T-helper 17 cell (primary cell): ENCODE data around the gene NTF4. TPM values are rescaled to one million over a fixed set of nuclear protein-coding genes. Genes with fewer than 3 reads are reported as not detected.
"Not testable (repeated sequence)": the region's sequence is repeated elsewhere in the genome, so short reads cannot be mapped to it uniquely, and the experiment has no call there.

Experiments
- ATAC-seq: fragments of 150-1000 bp; cut with Tn5 transposase; 2 replicates; pipeline ENCODE4 v1.10.0; 2021; ENCODE audit warnings: mild to moderate bottlenecking, moderate library complexity
- DNase-seq, 3 donors: peaks; one replicate each; pipeline versions ENCODE4 v3.0.0 to v3.0.0-alpha.2; 2020 to 2021
- H3K9me3 ChIP-seq: one replicate; pipeline ENCODE4 v1.7.0; 2013; ENCODE audit warnings: low read length, mild to moderate bottlenecking; ENCODE audit not compliant: control insufficient read depth, poor library complexity, severe bottlenecking
- H3K27ac Mint-ChIP-seq: one replicate; pipeline ENCODE4 v1.8.0; 2022; ENCODE audit warnings: mild to moderate bottlenecking, moderate library complexity, mixed read lengths
- H3K27me3 Mint-ChIP-seq: one replicate; pipeline ENCODE4 v1.8.0; 2022; ENCODE audit warnings: mixed read lengths
- H3K36me3 Mint-ChIP-seq: one replicate; pipeline ENCODE4 v1.8.0; 2022; ENCODE audit warnings: low read depth, mixed read lengths
- H3K4me1 Mint-ChIP-seq: one replicate; pipeline ENCODE4 v1.8.0; 2022; ENCODE audit warnings: mild to moderate bottlenecking, mixed read lengths
- H3K4me3 Mint-ChIP-seq: one replicate; pipeline ENCODE4 v1.8.0; 2022; ENCODE audit warnings: mild to moderate bottlenecking, moderate library complexity, mixed read lengths
- total RNA-seq, 4 donors: library from RNA in 2 of 4; stranded (reverse) in 2 of 4; gene quantifications; one replicate each; pipeline ENCODE4 v1.2.3 and lab custom pipeline; 2022 to 2026

The NTF4 gene
- total RNA-seq, 2 donors from 2014 or later: not detected

- H3K27ac Mint-ChIP-seq: no peak overlapping the region
- H3K36me3 Mint-ChIP-seq: peaks cover 9% of the 10 kb centered on the region
- ATAC-seq: no peak
- H3K9me3 ChIP-seq: no peaks in the 10 kb centered on the region
- peaks cover 20% of the 10 kb centered on the region for H3K4me1 Mint-ChIP-seq
- no peak for DNase-seq
- peaks cover 48% of the 10 kb centered on the region for H3K27me3 Mint-ChIP-seq
- H3K4me3 Mint-ChIP-seq: peak overlapping the region; percentile 96
Measured at GRCh38 chr19:49058562-49058961, 6.1 kb downstream of the NTF4 start.

- Mint-ChIP-seq H3K27me3 (peaks cover 44% of the 10 kb centered on the region), H3K4me3 (peak within 1 kb of the TSS; percentile 96), H3K27ac (peak within 1 kb of the TSS; percentile 68), H3K36me3 (peaks cover 9% of the 10 kb centered on the region), H3K4me1 (peaks cover 20% of the 10 kb centered on the region)
- ATAC-seq (peak; percentile 37), DNase-seq (peak; percentile 20 to 45 (median 34))
- H3K9me3 ChIP-seq: no peaks in the 10 kb centered on the region
Measured at GRCh38 chr19:49057636-49058234, 6.9 kb downstream of the NTF4 start, which contains the start of gene CGB7. Gene CGB7, minus strand, starts transcription at chr19:49057749. Its CDS starts 2,374 bp downstream, at chr19:49055375.

- H3K27ac Mint-ChIP-seq: peak overlapping the region; percentile 68
- not testable (repeated sequence) for ATAC-seq, H3K9me3 ChIP-seq, DNase-seq, H3K36me3 Mint-ChIP-seq
- H3K4me3 Mint-ChIP-seq: peak overlapping the region; percentile 96
- peaks cover 44% of the 10 kb centered on the region for H3K27me3 Mint-ChIP-seq
- peaks cover 20% of the 10 kb centered on the region for H3K4me1 Mint-ChIP-seq
Measured at GRCh38 chr19:49056902-49057596, 7.6 kb downstream of the NTF4 start.

GRCh38 chr19:49056101-49056901 is 8.3 kb downstream of the NTF4 start:
- peaks cover 9% of the 10 kb centered on the region for H3K36me3 Mint-ChIP-seq
- peaks cover 20% of the 10 kb centered on the region for H3K4me1 Mint-ChIP-seq
- peak overlapping the region; percentile 96 for H3K4me3 Mint-ChIP-seq
- peak; percentile 44 to 58 (median 46) for DNase-seq
- peak; percentile 85 for ATAC-seq
- H3K9me3 ChIP-seq: no peaks in the 10 kb centered on the region
- peaks cover 38% of the 10 kb centered on the region for H3K27me3 Mint-ChIP-seq
- no peak overlapping the region for H3K27ac Mint-ChIP-seq

GRCh38 chr19:49050376-49051033 is 14.1 kb downstream of the NTF4 start:
- not testable (repeated sequence) for H3K36me3 Mint-ChIP-seq, DNase-seq, H3K4me1 Mint-ChIP-seq, ATAC-seq, H3K4me3 Mint-ChIP-seq, H3K27me3 Mint-ChIP-seq, H3K27ac Mint-ChIP-seq, H3K9me3 ChIP-seq

GRCh38 chr19:49049834-49050233 is 14.8 kb downstream of the NTF4 start:
- DNase-seq, H3K27me3 Mint-ChIP-seq, H3K4me1 Mint-ChIP-seq, ATAC-seq, H3K4me3 Mint-ChIP-seq, H3K9me3 ChIP-seq, H3K36me3 Mint-ChIP-seq, H3K27ac Mint-ChIP-seq: not testable (repeated sequence)

GRCh38 chr19:49049011-49049410 is 15.6 kb downstream of the NTF4 start, which contains the start of gene CGB8:
Gene CGB8, minus strand, starts transcription at chr19:49049111. Its CDS starts 372 bp downstream, at chr19:49048739.
- H3K9me3 ChIP-seq, H3K4me1 Mint-ChIP-seq, H3K27ac Mint-ChIP-seq, H3K27me3 Mint-ChIP-seq, DNase-seq, H3K4me3 Mint-ChIP-seq, ATAC-seq, H3K36me3 Mint-ChIP-seq: not testable (repeated sequence)

- not testable (repeated sequence) for H3K9me3 ChIP-seq, DNase-seq, H3K27ac Mint-ChIP-seq, ATAC-seq, H3K4me1 Mint-ChIP-seq, H3K4me3 Mint-ChIP-seq, H3K27me3 Mint-ChIP-seq, H3K36me3 Mint-ChIP-seq
Measured at GRCh38 chr19:49043548-49043947, 21.1 kb downstream of the NTF4 start, which contains the start of gene CGB5. Gene CGB5, plus strand, starts transcription at chr19:49043848. Its CDS starts 362 bp downstream, at chr19:49044210.

- not testable (repeated sequence) for H3K27me3 Mint-ChIP-seq, H3K36me3 Mint-ChIP-seq, H3K4me3 Mint-ChIP-seq, H3K27ac Mint-ChIP-seq, DNase-seq, ATAC-seq, H3K9me3 ChIP-seq, H3K4me1 Mint-ChIP-seq
Measured at GRCh38 chr19:49042666-49043065, 22.0 kb downstream of the NTF4 start.

GRCh38 chr19:49042177-49042576 is 22.4 kb downstream of the NTF4 start:
- no peak overlapping the region for H3K27ac Mint-ChIP-seq
- H3K4me3 Mint-ChIP-seq: no peak overlapping the region
- H3K36me3 Mint-ChIP-seq: no peaks in the 10 kb centered on the region
- H3K9me3 ChIP-seq: no peaks in the 10 kb centered on the region
- DNase-seq (no peak), ATAC-seq (no peak)
- no peaks in the 10 kb centered on the region for H3K4me1 Mint-ChIP-seq
- no peaks in the 10 kb centered on the region for H3K27me3 Mint-ChIP-seq

- not testable (repeated sequence) for H3K27ac Mint-ChIP-seq, H3K4me3 Mint-ChIP-seq, H3K9me3 ChIP-seq, DNase-seq, H3K4me1 Mint-ChIP-seq, ATAC-seq, H3K36me3 Mint-ChIP-seq, H3K27me3 Mint-ChIP-seq
Measured at GRCh38 chr19:49039736-49040135, 24.9 kb downstream of the NTF4 start.

- not testable (repeated sequence) for H3K4me3 Mint-ChIP-seq, H3K27me3 Mint-ChIP-seq
Measured at GRCh38 chr19:49038557-49039276, 25.9 kb downstream of the NTF4 start.

More at GRCh38 chr19:49038557-49039276, 25.9 kb downstream of the NTF4 start:
- not testable (repeated sequence) for DNase-seq, H3K36me3 Mint-ChIP-seq, H3K27ac Mint-ChIP-seq, H3K9me3 ChIP-seq, H3K4me1 Mint-ChIP-seq, ATAC-seq
